OCI-LY7 (cell line): ENCODE results near the gene C17orf67. TPM values are rescaled to one million over a fixed set of nuclear protein-coding genes. Genes with fewer than 3 reads are reported as not detected.

Experiments used
- BruUV-seq: library from RNA; stranded (reverse); fragments of 400-500 nt; replicated peaks from 2 replicates; lab custom pipeline; 2021; lab: Mats Ljungman, UMichigan
- CTCF ChIA-PET: fragments of 300-600 bp; sonication (Branson Sonifier 250); formaldehyde crosslinking; loops from one replicate; lab custom pipeline; 2022; ENCODE audit warnings: antibody characterized with exemption; ENCODE audit not compliant: unreplicated experiment; lab: Charles Lee
- POLR2A ChIA-PET: fragments of 300-600 bp; sonication (Branson Sonifier 250); formaldehyde crosslinking; loops from one replicate; lab custom pipeline; 2022; ENCODE audit warnings: antibody characterized with exemption; lab: Charles Lee
- DNase-seq: peaks from one replicate; pipeline ENCODE4 v3.0.0-alpha.2; 2015; ENCODE audit warnings: low spot score
- H2AFZ ChIP-seq: fragments of 200-600 bp; sonication (generic), shearing (Covaris generic); 2 replicates; pipeline ENCODE4 v1.6.1; 2014; ENCODE audit warnings: mild to moderate bottlenecking, antibody characterized with exemption, low read length, moderate library complexity
- H3K27ac ChIP-seq: fragments of 200-600 bp; sonication (generic); 2 replicates; pipeline ENCODE4 v1.5.1; 2014; ENCODE audit warnings: mixed run types, low read depth, mild to moderate bottlenecking, moderate library complexity, low read length, inconsistent platforms; ENCODE audit not compliant: poor library complexity, severe bottlenecking
- H3K36me3 ChIP-seq: fragments of 200-600 bp; sonication (generic); 2 replicates; pipeline ENCODE4 v1.6.1; 2014; ENCODE audit warnings: mild to moderate bottlenecking, antibody characterized with exemption, low read length, moderate library complexity, mixed read lengths; ENCODE audit not compliant: insufficient read depth
- H3K4me1 ChIP-seq: fragments of 200-600 bp; sonication (generic); 2 replicates; pipeline ENCODE4 v1.5.1; 2014; ENCODE audit warnings: mild to moderate bottlenecking, low read length; ENCODE audit not compliant: insufficient read depth, poor library complexity, severe bottlenecking
- H3K4me2 ChIP-seq: fragments of 200-600 bp; sonication (generic); 2 replicates; pipeline ENCODE4 v1.6.1; 2014; ENCODE audit warnings: mild to moderate bottlenecking, low read length
- H3K4me3 ChIP-seq: fragments of 200-600 bp; sonication (generic); 2 replicates; pipeline ENCODE4 v1.5.1; 2014; ENCODE audit warnings: mild to moderate bottlenecking, low read depth, low read length; ENCODE audit not compliant: poor library complexity, severe bottlenecking
- H3K79me2 ChIP-seq: fragments of 200-600 bp; sonication (generic); 2 replicates; pipeline ENCODE4 v1.6.1; 2016; ENCODE audit warnings: low read depth, mild to moderate bottlenecking, low read length, moderate library complexity, mixed read lengths; ENCODE audit not compliant: insufficient read depth
- H3K9me2 ChIP-seq: fragments of 200-600 bp; sonication (generic); 2 replicates; pipeline ENCODE4 v1.6.1; 2016; ENCODE audit warnings: mild to moderate bottlenecking, low read length, mixed read lengths; ENCODE audit not compliant: insufficient read depth
- H3K9me3 ChIP-seq: fragments of 200-600 bp; sonication (generic); 2 replicates; pipeline ENCODE4 v1.6.1; 2014; ENCODE audit warnings: mild to moderate bottlenecking, mixed run types, low read length, mixed read lengths
- H4K20me1 ChIP-seq: fragments of 200-600 bp; sonication (generic); 2 replicates; pipeline ENCODE4 v1.6.1; 2014; ENCODE audit warnings: mild to moderate bottlenecking, antibody characterized with exemption, low read length, moderate library complexity, mixed read lengths; ENCODE audit not compliant: insufficient read depth
- EZH2phosphoT487 ChIP-seq: fragments of 200-600 bp; sonication (generic); IDR thresholded peaks from 2 replicates; pipeline ENCODE4 v1.6.1; 2018; ENCODE audit warnings: low read depth, borderline replicate concordance, mild to moderate bottlenecking, mixed run types, antibody characterized with exemption, low read length, moderate library complexity, mixed read lengths
- intact Hi-C: fragments of 100-400 bp; cut with micrococcal nuclease; formaldehyde crosslinking; loops from one replicate; pipeline ENCODE4 v1.10.0; 2022; ENCODE audit not compliant: unreplicated experiment
- total RNA-seq, 2 experiments: library from RNA; depleted of rRNA in 1 of 2; stranded (reverse); fragments of >200 nt in 1 of 2; shearing (Covaris generic) in 1 of 2; gene quantifications; 2 replicates each; pipeline ENCODE4 v1.2.3, GENCODE V29; 2014 to 2022
- TF ChIP-seq, protein P1 (sequence below): fragments of 200-600 bp; sonication (generic); conservative IDR thresholded peaks from 2 replicates; pipeline ENCODE4 v1.5.1; 2014; ENCODE audit warnings: mild to moderate bottlenecking, antibody characterized with exemption, low read length, moderate library complexity, mixed read lengths

Gene C17orf67
- total RNA-seq, 2 experiments from 2014 or later = 5.2 to 5.4 TPM

GRCh38 chr17:56819431-56820145, 14.1 kb downstream of the C17orf67 start:
- 0 out of 2 replicates have a peak overlapping the region, but pooled peaks have one; percentile 22 for H3K4me2 ChIP-seq
- H3K4me3 ChIP-seq = no peak overlapping the region
- POLR2A ChIA-PET = no interaction called here
- no peak overlapping the region for H3K27ac ChIP-seq
- H3K36me3 ChIP-seq = no peaks in the 10 kb centered on the region
- peaks cover 7% of the 10 kb centered on the region for H3K4me1 ChIP-seq
- no peaks in the 10 kb centered on the region for H3K9me2 ChIP-seq
- DNase-seq = peak; percentile 70
- H2AFZ ChIP-seq = no peak overlapping the region
- no TSS peak for BruUV-seq
- no peaks in the 10 kb centered on the region for H3K79me2 ChIP-seq
- TF ChIP-seq, protein P1, sequence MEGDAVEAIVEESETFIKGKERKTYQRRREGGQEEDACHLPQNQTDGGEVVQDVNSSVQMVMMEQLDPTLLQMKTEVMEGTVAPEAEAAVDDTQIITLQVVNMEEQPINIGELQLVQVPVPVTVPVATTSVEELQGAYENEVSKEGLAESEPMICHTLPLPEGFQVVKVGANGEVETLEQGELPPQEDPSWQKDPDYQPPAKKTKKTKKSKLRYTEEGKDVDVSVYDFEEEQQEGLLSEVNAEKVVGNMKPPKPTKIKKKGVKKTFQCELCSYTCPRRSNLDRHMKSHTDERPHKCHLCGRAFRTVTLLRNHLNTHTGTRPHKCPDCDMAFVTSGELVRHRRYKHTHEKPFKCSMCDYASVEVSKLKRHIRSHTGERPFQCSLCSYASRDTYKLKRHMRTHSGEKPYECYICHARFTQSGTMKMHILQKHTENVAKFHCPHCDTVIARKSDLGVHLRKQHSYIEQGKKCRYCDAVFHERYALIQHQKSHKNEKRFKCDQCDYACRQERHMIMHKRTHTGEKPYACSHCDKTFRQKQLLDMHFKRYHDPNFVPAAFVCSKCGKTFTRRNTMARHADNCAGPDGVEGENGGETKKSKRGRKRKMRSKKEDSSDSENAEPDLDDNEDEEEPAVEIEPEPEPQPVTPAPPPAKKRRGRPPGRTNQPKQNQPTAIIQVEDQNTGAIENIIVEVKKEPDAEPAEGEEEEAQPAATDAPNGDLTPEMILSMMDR = peak; percentile 83
- TF ChIP-seq EZH2phosphoT487 = no peak
- CTCF ChIA-PET = interaction anchor here (0.6 to 1.0 kb wide), 2 partner anchors 120 to 230 kb away, joined by 3 to 4 read pairs; no protein-coding TSS in a partner anchor
- intact Hi-C loops = loop anchor here (1.0 kb wide), 1 partner anchor 121 kb away; no protein-coding TSS in a partner anchor
- H4K20me1 ChIP-seq = no peaks in the 10 kb centered on the region
- H3K9me3 ChIP-seq = no peaks in the 10 kb centered on the region

DNA sequence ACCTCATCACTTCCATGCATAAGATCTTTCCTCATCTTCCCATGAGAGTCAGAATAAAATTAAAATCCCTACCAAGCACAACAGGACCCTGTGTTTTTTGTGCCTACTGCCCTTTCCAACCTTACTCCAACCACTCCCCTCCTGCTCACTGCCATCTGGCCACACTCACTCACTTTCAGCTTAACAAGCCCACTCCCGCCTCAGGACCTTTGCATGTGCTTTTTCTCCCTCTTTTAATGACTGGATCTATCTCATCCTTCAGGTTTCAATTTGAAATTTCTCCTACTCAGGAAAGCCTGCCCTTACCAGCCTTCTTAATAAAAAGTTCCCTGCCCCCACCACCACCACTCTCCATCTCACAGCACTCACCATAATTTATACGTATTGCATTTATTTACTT, 14.7 kb downstream of the C17orf67 start:
- Histone ChIP-seq H3K9me3 (no peaks in the 10 kb centered on the region), H3K27ac (no peak overlapping the region), H3K79me2 (no peaks in the 10 kb centered on the region), H4K20me1 (no peaks in the 10 kb centered on the region), H3K4me1 (peaks cover 7% of the 10 kb centered on the region), H3K36me3 (no peaks in the 10 kb centered on the region), H3K4me3 (no peak overlapping the region), H3K9me2 (no peaks in the 10 kb centered on the region), H3K4me2 (no peak overlapping the region), H2AFZ (no peak overlapping the region)
- BruUV-seq = no TSS peak
- intact Hi-C loops = loop anchor here (1.0 kb wide), 1 partner anchor 121 kb away; no protein-coding TSS in a partner anchor
- no peak for DNase-seq
- ChIA-PET CTCF (interaction anchor here (1.0 kb wide), 1 partner anchor 121 kb away, joined by 4 read pairs; no protein-coding TSS in a partner anchor), POLR2A (no interaction called here)
- TF ChIP-seq, protein P1 = no peak
- no peak for TF ChIP-seq EZH2phosphoT487

- no peaks in the 10 kb centered on the region for H3K36me3 ChIP-seq
- H3K9me2 ChIP-seq = no peaks in the 10 kb centered on the region
- H3K27ac ChIP-seq = no peak overlapping the region
- no peak for TF ChIP-seq EZH2phosphoT487
- TF ChIP-seq, protein P1 = no peak
- CTCF ChIA-PET = no interaction called here
- DNase-seq = no peak
- H3K79me2 ChIP-seq = no peaks in the 10 kb centered on the region
- no peak overlapping the region for H3K4me2 ChIP-seq
- H4K20me1 ChIP-seq = no peaks in the 10 kb centered on the region
- no peak overlapping the region for H2AFZ ChIP-seq
- intact Hi-C loops = no loop called here
- POLR2A ChIA-PET = interaction anchor here (0.7 kb wide), 1 partner anchor 158 kb away, joined by 3 read pairs; no protein-coding TSS in a partner anchor
- BruUV-seq = no TSS peak
- H3K4me1 ChIP-seq = peaks cover 6% of the 10 kb centered on the region
- no peaks in the 10 kb centered on the region for H3K9me3 ChIP-seq
- no peak overlapping the region for H3K4me3 ChIP-seq
These were observed 16.7 kb downstream of the C17orf67 start for GRCh38 chr17:56817066-56817465.
